WERI-Rb-1 (cell line): Measurements from ENCODE around the gene STK35.

ENCODE experiments used
- DNase-seq: peaks from one replicate; pipeline ENCODE4 v3.0.0-alpha.2; 2020
- H3K27ac ChIP-seq: fragments of 250-450 bp; sonication (Bioruptor Pico); 2 replicates; pipeline ENCODE4 v1.5.1; 2020; ENCODE audit warnings: mild to moderate bottlenecking, moderate library complexity
- H3K27me3 ChIP-seq: fragments of 250-450 bp; sonication (Bioruptor Pico); 2 replicates; pipeline ENCODE4 v1.5.1; 2021; ENCODE audit warnings: mild to moderate bottlenecking, low read depth, moderate library complexity; ENCODE audit not compliant: insufficient read depth, severe bottlenecking
- H3K36me3 ChIP-seq: fragments of 250-450 bp; sonication (Bioruptor Pico); 2 replicates; pipeline ENCODE4 v1.5.1; 2020; ENCODE audit warnings: mild to moderate bottlenecking, moderate library complexity
- H3K4me3 ChIP-seq: 2 replicates; pipeline ENCODE4 v1.5.1; 2011; ENCODE audit warnings: low read depth, mild to moderate bottlenecking, control low read depth, low read length
- H3K9me3 ChIP-seq: fragments of 250-450 bp; sonication (Bioruptor Pico); 2 replicates; pipeline ENCODE4 v1.5.1; 2021; ENCODE audit warnings: mild to moderate bottlenecking, moderate library complexity; ENCODE audit not compliant: severe bottlenecking
- CTCF ChIP-seq: IDR thresholded peaks from 2 replicates; pipeline ENCODE4 v1.5.1; 2011; ENCODE audit warnings: low read depth, mild to moderate bottlenecking, control low read depth, inconsistent platforms, low read length

STK35 gene

GRCh38 chr20:2138396-2138795, 36.8 kb downstream of the STK35 start:
- H3K36me3 ChIP-seq, result no peaks in the 10 kb centered on the region
- no peak overlapping the region for H3K4me3 ChIP-seq
- H3K27me3 ChIP-seq, result no peaks in the 10 kb centered on the region
- no peak for DNase-seq
- no peaks in the 10 kb centered on the region for H3K9me3 ChIP-seq
- no peak for TF ChIP-seq CTCF
- H3K27ac ChIP-seq, result no peak overlapping the region

GRCh38 chr20:2139250-2139649, 37.6 kb downstream of the STK35 start:
- Histone ChIP-seq H3K27ac (no peak overlapping the region), H3K27me3 (no peaks in the 10 kb centered on the region), H3K36me3 (peaks cover 1% of the 10 kb centered on the region; the same call in 1 of the 2 replicates), H3K9me3 (no peaks in the 10 kb centered on the region), H3K4me3 (no peak overlapping the region)
- no peak for TF ChIP-seq CTCF
- peak; percentile 77 for DNase-seq

- Histone ChIP-seq H3K9me3 (no peaks in the 10 kb centered on the region), H3K27me3 (no peaks in the 10 kb centered on the region), H3K4me3 (peak overlapping the region; percentile 9; the same call in 1 of the 2 replicates), H3K36me3 (peaks cover 6% of the 10 kb centered on the region; the same call in 1 of the 2 replicates), H3K27ac (no peak overlapping the region)
- peak; percentile 65 for DNase-seq
- TF ChIP-seq CTCF, result no peak
These were observed 38.1 kb downstream of the STK35 start for GRCh38 chr20:2139736-2140135.

- Histone ChIP-seq H3K9me3 (no peaks in the 10 kb centered on the region), H3K27ac (no peak overlapping the region), H3K36me3 (peaks cover 8% of the 10 kb centered on the region; the same call in 1 of the 2 replicates), H3K27me3 (no peaks in the 10 kb centered on the region), H3K4me3 (no peak overlapping the region)
- no peak for DNase-seq
- no peak for TF ChIP-seq CTCF
These were observed 38.9 kb downstream of the STK35 start for GRCh38 chr20:2140561-2140960.

GRCh38 chr20:2141600-2142575, 40.3 kb downstream of the STK35 start:
- no peak for DNase-seq
- no peaks in the 10 kb centered on the region for H3K9me3 ChIP-seq
- H3K36me3 ChIP-seq, result peaks cover 8% of the 10 kb centered on the region; the same call in 1 of the 2 replicates
- H3K4me3 ChIP-seq, result no peak overlapping the region
- no peaks in the 10 kb centered on the region for H3K27me3 ChIP-seq
- no peak for TF ChIP-seq CTCF
- no peak overlapping the region for H3K27ac ChIP-seq
